OCI-LY1 (cell line): ENCODE data around the gene POC1A.

Experiments
- H2AFZ ChIP-seq: fragments of 200-600 bp; sonication (generic), shearing (Covaris generic); 2 replicates; pipeline ENCODE4 v1.6.0; 2014; ENCODE audit warnings: antibody characterized with exemption, mild to moderate bottlenecking, low read length
- H3F3A ChIP-seq: fragments of 200-600 bp; sonication (generic), shearing (Covaris generic); 2 replicates; pipeline ENCODE4 v1.6.0; 2014; ENCODE audit warnings: mild to moderate bottlenecking, antibody characterized with exemption, low read length, moderate library complexity; ENCODE audit not compliant: insufficient read depth
- H3K27ac ChIP-seq: fragments of 200-600 bp; sonication (generic); 2 replicates; pipeline ENCODE4 v1.5.1; 2014; ENCODE audit warnings: low read length, mixed run types, mild to moderate bottlenecking, low read depth; ENCODE audit not compliant: poor library complexity, severe bottlenecking
- H3K27me3 ChIP-seq: fragments of 200-600 bp; sonication (generic); 2 replicates; pipeline ENCODE4 v1.6.0; 2014; ENCODE audit warnings: antibody characterized with exemption, mild to moderate bottlenecking, low read length, moderate library complexity; ENCODE audit not compliant: insufficient read depth
- H3K36me3 ChIP-seq: fragments of 200-600 bp; sonication (generic); 2 replicates; pipeline ENCODE4 v1.6.1; 2014; ENCODE audit warnings: mild to moderate bottlenecking, antibody characterized with exemption, low read length, moderate library complexity, mixed read lengths; ENCODE audit not compliant: insufficient read depth
- H3K4me1 ChIP-seq: fragments of 200-600 bp; sonication (generic); 2 replicates; pipeline ENCODE4 v1.5.1; 2014; ENCODE audit warnings: mild to moderate bottlenecking, low read length, moderate library complexity; ENCODE audit not compliant: insufficient read depth, severe bottlenecking
- H3K4me2 ChIP-seq: fragments of 200-600 bp; sonication (generic), shearing (Covaris generic); 2 replicates; pipeline ENCODE4 v1.6.1; 2014; ENCODE audit warnings: low read length
- H3K4me3 ChIP-seq: fragments of 200-600 bp; sonication (generic); 2 replicates; pipeline ENCODE4 v1.5.1; 2014; ENCODE audit warnings: low read length, low read depth, mild to moderate bottlenecking, mixed read lengths; ENCODE audit not compliant: poor library complexity, severe bottlenecking
- H3K79me2 ChIP-seq: fragments of 200-600 bp; shearing (Covaris generic); 2 replicates; pipeline ENCODE4 v1.6.1; 2016; ENCODE audit warnings: mixed run types, low read length, mixed read lengths; ENCODE audit not compliant: insufficient read depth
- H3K9ac ChIP-seq: fragments of 200-600 bp; sonication (generic), shearing (Covaris generic); 2 replicates; pipeline ENCODE4 v1.6.1; 2014; ENCODE audit warnings: mild to moderate bottlenecking, low read length, mixed read lengths
- H3K9me2 ChIP-seq: fragments of 200-600 bp; sonication (generic), shearing (Covaris generic); 2 replicates; pipeline ENCODE4 v1.6.1; 2014; ENCODE audit warnings: low read depth, mild to moderate bottlenecking, low read length, mixed read lengths
- H3K9me3 ChIP-seq: fragments of 200-600 bp; shearing (Covaris generic); 2 replicates; pipeline ENCODE4 v1.6.1; 2014; ENCODE audit warnings: low read length, mixed read lengths
- H4K20me1 ChIP-seq: fragments of 200-600 bp; sonication (generic), shearing (Covaris generic); 2 replicates; pipeline ENCODE4 v1.6.0; 2016; ENCODE audit warnings: mild to moderate bottlenecking, low read length; ENCODE audit not compliant: insufficient read depth
- EZH2 ChIP-seq: fragments of 200-600 bp; sonication (generic), shearing (Covaris generic); IDR thresholded peaks from 2 replicates; pipeline ENCODE4 v1.8.0; 2017; ENCODE audit warnings: borderline replicate concordance, mixed run types, mild to moderate bottlenecking, antibody characterized with exemption, low read length, moderate library complexity, mixed read lengths
- TF ChIP-seq, protein P1 (sequence below): fragments of 200-600 bp; sonication (generic), shearing (Covaris generic); IDR thresholded peaks from 2 replicates; pipeline ENCODE4 v1.5.1; 2017; ENCODE audit warnings: mild to moderate bottlenecking, antibody characterized with exemption, low read length, moderate library complexity, mixed read lengths

The POC1A gene

DNA sequence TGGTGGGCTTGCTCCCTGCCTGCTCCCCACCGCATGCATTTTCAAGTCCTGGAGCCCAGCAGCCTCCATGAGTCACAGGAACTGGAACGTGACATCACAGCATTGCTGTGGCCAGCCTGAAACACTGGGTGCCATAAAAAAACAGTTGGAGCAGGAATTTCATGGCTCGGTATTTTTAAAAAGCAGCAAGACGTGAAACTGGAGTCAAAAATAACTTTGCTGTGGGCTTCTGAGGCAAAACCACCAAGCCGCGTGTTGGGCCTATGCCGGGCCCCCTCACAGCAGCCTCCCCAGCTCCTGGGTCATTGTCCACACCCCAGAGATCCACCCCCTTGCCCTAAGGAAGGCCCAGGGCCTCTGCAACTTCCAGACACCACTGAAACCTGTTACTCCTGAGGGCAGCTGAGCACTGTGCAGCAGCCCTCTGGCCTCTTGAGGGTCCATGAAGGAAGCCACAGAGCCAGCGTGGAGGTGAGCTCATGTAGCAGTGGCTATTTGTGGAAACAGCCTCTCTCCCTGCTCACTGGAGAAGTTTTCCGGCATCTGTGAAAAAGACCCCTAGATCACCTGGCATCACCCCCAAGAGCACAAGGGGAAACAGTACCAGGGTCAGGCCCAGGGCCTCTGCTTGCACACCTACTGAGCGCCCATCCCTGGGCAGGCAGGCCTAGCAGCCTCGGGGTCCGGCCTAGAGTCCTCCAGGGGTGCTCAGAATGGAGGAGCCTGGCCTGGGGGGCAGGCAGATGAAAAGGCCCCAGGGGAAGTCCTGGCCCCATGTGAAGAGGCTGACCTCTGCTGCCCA lies 63.9 kb downstream of the POC1A start:
- no peak overlapping the region for H3K4me2 ChIP-seq

DNA sequence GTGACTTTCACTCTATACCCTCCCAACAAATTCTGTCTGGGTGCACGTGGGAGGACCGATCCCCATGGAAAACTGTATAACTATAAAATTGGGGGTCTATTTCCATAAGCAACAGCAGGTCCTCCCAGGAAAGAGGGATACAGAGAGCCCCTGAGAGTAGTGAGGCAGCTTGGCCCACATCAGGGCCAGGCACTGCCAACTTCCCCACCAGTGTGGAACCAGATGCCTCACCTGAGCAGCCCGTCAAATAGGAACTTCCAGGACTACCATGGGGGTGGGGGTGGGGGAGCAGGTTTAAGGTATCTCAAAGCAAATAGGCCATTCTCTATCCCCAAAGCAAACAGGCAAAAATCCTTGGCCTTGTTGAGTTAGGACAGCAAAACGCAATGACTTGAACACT lies 64.5 kb downstream of the POC1A start:
- no peaks in the 10 kb centered on the region for H3K4me1 ChIP-seq
- H4K20me1 ChIP-seq = no peaks in the 10 kb centered on the region
- no peaks in the 10 kb centered on the region for H3K79me2 ChIP-seq
- H3K36me3 ChIP-seq = peaks cover 4% of the 10 kb centered on the region; the same call in 1 of the 2 replicates
- no peak overlapping the region for H3K4me2 ChIP-seq
- no peaks in the 10 kb centered on the region for H3K9me2 ChIP-seq
- no peak overlapping the region for H3K27ac ChIP-seq
- no peak overlapping the region for H3K9ac ChIP-seq
- H2AFZ ChIP-seq = no peak overlapping the region
- H3K4me3 ChIP-seq = no peak overlapping the region
- H3K27me3 ChIP-seq = no peaks in the 10 kb centered on the region
- H3K9me3 ChIP-seq = no peaks in the 10 kb centered on the region
- no peaks in the 10 kb centered on the region for H3F3A ChIP-seq
- no peak for TF ChIP-seq EZH2
- TF ChIP-seq, protein P1, sequence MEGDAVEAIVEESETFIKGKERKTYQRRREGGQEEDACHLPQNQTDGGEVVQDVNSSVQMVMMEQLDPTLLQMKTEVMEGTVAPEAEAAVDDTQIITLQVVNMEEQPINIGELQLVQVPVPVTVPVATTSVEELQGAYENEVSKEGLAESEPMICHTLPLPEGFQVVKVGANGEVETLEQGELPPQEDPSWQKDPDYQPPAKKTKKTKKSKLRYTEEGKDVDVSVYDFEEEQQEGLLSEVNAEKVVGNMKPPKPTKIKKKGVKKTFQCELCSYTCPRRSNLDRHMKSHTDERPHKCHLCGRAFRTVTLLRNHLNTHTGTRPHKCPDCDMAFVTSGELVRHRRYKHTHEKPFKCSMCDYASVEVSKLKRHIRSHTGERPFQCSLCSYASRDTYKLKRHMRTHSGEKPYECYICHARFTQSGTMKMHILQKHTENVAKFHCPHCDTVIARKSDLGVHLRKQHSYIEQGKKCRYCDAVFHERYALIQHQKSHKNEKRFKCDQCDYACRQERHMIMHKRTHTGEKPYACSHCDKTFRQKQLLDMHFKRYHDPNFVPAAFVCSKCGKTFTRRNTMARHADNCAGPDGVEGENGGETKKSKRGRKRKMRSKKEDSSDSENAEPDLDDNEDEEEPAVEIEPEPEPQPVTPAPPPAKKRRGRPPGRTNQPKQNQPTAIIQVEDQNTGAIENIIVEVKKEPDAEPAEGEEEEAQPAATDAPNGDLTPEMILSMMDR = no peak

More for the DNA sequence above, 63.9 kb downstream of the POC1A start:
- Histone ChIP-seq H3K27ac (no peak overlapping the region), H3K9me2 (no peaks in the 10 kb centered on the region), H3K9ac (no peak overlapping the region), H3K4me3 (no peak overlapping the region), H3K4me1 (no peaks in the 10 kb centered on the region), H3K9me3 (no peaks in the 10 kb centered on the region), H3K79me2 (no peaks in the 10 kb centered on the region), H3F3A (no peaks in the 10 kb centered on the region), H4K20me1 (no peaks in the 10 kb centered on the region), H3K36me3 (peaks cover 4% of the 10 kb centered on the region; the same call in 1 of the 2 replicates), H3K27me3 (no peaks in the 10 kb centered on the region), H2AFZ (no peak overlapping the region)
- TF ChIP-seq, protein P1 = no peak
- no peak for TF ChIP-seq EZH2

DNA sequence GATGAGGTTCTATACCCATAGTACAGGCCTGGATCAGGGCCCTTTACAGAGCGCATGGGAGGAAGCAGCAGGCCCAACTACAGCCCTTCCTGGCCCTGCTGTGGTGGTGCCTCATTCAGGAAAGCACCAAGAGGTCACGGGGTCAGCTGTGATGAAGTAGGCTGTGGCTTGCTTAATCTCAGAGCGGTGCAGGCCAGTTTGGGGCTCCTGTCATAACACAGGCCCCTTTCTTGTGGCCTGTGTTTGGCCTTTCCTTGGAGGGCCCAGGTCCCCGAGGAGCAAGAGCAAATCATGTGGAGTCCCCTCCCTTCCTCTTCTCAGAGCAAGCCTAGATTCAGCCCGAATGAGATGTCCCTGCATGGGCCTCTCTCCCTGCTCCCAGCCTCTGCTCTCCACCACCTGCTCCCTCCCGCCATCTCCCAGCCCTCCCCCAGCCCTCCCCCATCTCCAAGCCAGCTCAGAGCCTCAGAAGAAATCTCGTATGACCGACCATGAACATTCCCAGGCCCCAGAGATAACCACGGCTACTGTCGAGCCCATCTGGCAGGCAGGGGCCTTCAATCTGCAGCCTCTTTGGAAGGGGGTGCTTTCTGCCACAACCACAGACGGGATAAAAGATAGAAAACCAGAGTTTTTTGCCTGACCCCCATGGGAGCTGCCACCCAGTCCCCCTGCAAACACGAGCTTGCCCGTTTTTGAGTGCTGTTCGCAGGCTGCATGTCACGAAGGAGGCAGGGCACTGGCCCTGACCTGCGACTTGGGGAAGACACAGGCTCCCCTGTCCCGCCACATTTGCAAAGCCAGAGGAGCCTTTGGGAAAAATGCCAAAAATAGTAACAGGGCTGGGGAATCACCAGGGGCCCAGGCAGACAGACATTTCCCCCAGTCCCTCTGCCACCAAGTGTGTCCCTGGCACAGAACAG lies 65.5 kb downstream of the POC1A start:
- H3K27me3 ChIP-seq = no peaks in the 10 kb centered on the region
- no peak overlapping the region for H3K27ac ChIP-seq
- no peaks in the 10 kb centered on the region for H3K9me2 ChIP-seq
- TF ChIP-seq, protein P1 = no peak
- TF ChIP-seq EZH2 = no peak
- no peaks in the 10 kb centered on the region for H3K4me1 ChIP-seq
- H3K9me3 ChIP-seq = no peaks in the 10 kb centered on the region
- H3F3A ChIP-seq = no peaks in the 10 kb centered on the region
- no peaks in the 10 kb centered on the region for H3K79me2 ChIP-seq
- H3K9ac ChIP-seq = no peak overlapping the region
- no peak overlapping the region for H3K4me3 ChIP-seq
- no peak overlapping the region for H2AFZ ChIP-seq
- no peaks in the 10 kb centered on the region for H4K20me1 ChIP-seq
- H3K36me3 ChIP-seq = peaks cover 4% of the 10 kb centered on the region; the same call in 1 of the 2 replicates
- H3K4me2 ChIP-seq = no peak overlapping the region
